K562 (cell line): Measurements from ENCODE around the gene GZF1. TPM values are rescaled to one million over a fixed set of nuclear protein-coding genes. Genes with fewer than 3 reads are reported as not detected.

Source experiments
- ATAC-seq: fragments of 200-7000 bp; cut with Tn5 transposase; 3 replicates; pipeline ENCODE4 v1.9.1; 2020; ENCODE audit warnings: moderate library complexity
- BruUV-seq: library from RNA; stranded (reverse); fragments of 400-500 nt; replicated peaks from 2 replicates; lab custom pipeline; 2021; lab: Mats Ljungman, UMichigan
- CTCF ChIA-PET: fragments of 300-600 bp; formaldehyde crosslinking; extraction: SDS; loops from one replicate; lab custom pipeline; 2021; ENCODE audit warnings: low intra/inter-chr PET ratio; lab: Yijun Ruan, JAX
- POLR2A ChIA-PET: fragments of 300-600, 350-650 bp; sonication (Branson Sonifier 250); formaldehyde crosslinking; extraction: SDS; loops from one replicate; lab custom pipeline; 2021; ENCODE audit warnings: antibody characterized with exemption, inconsistent platforms; lab: Yijun Ruan, JAX
- DNase-seq, 4 experiments: peaks; one replicate each; pipeline versions ENCODE4 v3.0.0 to v3.0.0-alpha.2; 2011 to 2018; ENCODE audit warnings: low spot score in 3 of 4, mixed read lengths in 3 of 4; ENCODE audit errors: extremely low read depth in 1 of 4
- FAIRE-seq: peaks from 2 replicates; lab custom pipeline; 2011; peaks lifted over from hg19 to GRCh38; lab: Jason Lieb, UNC
- H2AFZ ChIP-seq: 2 replicates; pipeline ENCODE4 v1.6.0; 2011; ENCODE audit warnings: low read depth, low read length, control low read depth, inconsistent platforms
- H3K27ac ChIP-seq: fragments of 200-600 bp; 3 replicates; pipeline ENCODE4 v1.8.0; 2011; ENCODE audit warnings: low read depth, mild to moderate bottlenecking, control low read depth, inconsistent platforms, low read length, moderate library complexity, mixed read lengths; ENCODE audit errors: extremely low read depth
- H3K27me3 ChIP-seq, 2 experiments: fragments of 300-600 bp in 1 of 2; 2 replicates in 1 of 2; 3 replicates in 1 of 2; pipeline versions ENCODE4 v1.6.0 to v1.8.0; 2011; ENCODE audit warnings: inconsistent platforms in 2 of 2, low read length in 2 of 2, mild to moderate bottlenecking in 1 of 2, mixed read lengths in 1 of 2, moderate library complexity in 1 of 2; ENCODE audit not compliant: control insufficient read depth in 2 of 2, insufficient read depth in 2 of 2
- H3K36me3 ChIP-seq: fragments of 300-600 bp; 3 replicates; pipeline ENCODE4 v1.8.0; 2011; ENCODE audit warnings: mild to moderate bottlenecking, low read length, inconsistent platforms; ENCODE audit not compliant: control insufficient read depth, insufficient read depth
- H3K4me1 ChIP-seq, 2 experiments: fragments of 200-600 bp in 1 of 2; replicated peaks in 1 of 2; 2 replicates in 1 of 2; 3 replicates in 1 of 2; pipeline versions ENCODE4 v1.5.1 to v1.8.0; 2011; ENCODE audit warnings: inconsistent platforms in 2 of 2, low read length in 2 of 2, mild to moderate bottlenecking in 1 of 2, mixed read lengths in 1 of 2, moderate library complexity in 1 of 2; ENCODE audit not compliant: control insufficient read depth in 2 of 2, insufficient read depth in 2 of 2
- H3K4me2 ChIP-seq: 2 replicates; pipeline ENCODE4 v1.6.1; 2011; ENCODE audit warnings: low read length, control low read depth, inconsistent platforms, mixed read lengths; ENCODE audit not compliant: insufficient read depth
- H3K4me3 ChIP-seq: fragments of 200-600 bp; sonication (generic), shearing (Covaris generic); 2 replicates; pipeline ENCODE4 v1.5.1; 2016; ENCODE audit warnings: control low read depth, inconsistent platforms
- H3K79me2 ChIP-seq: fragments of 200-600 bp; 3 replicates; pipeline ENCODE4 v1.8.0; 2011; ENCODE audit warnings: low read length, inconsistent platforms; ENCODE audit not compliant: control insufficient read depth, insufficient read depth
- H3K9ac ChIP-seq, 2 experiments: 2 replicates each; pipeline versions ENCODE4 v1.6.0 to v1.6.1; 2011; ENCODE audit warnings: low read depth in 2 of 2, low read length in 2 of 2, control low read depth in 1 of 2, inconsistent platforms in 1 of 2, mild to moderate bottlenecking in 1 of 2, mixed read lengths in 1 of 2; ENCODE audit not compliant: insufficient read depth in 1 of 2
- H3K9me1 ChIP-seq: one replicate; pipeline ENCODE4 v1.6.0; 2011; ENCODE audit warnings: inconsistent platforms, mild to moderate bottlenecking, low read length, moderate library complexity; ENCODE audit not compliant: control insufficient read depth, insufficient read depth
- H3K9me3 ChIP-seq: replicated peaks from 2 replicates; pipeline ENCODE4 v1.5.1; 2011; ENCODE audit warnings: low read depth, low read length, inconsistent platforms; ENCODE audit not compliant: control insufficient read depth, insufficient read depth
- H4K20me1 ChIP-seq: replicated peaks from 2 replicates; pipeline ENCODE4 v1.6.1; 2011; ENCODE audit warnings: low read length, inconsistent platforms, mixed read lengths; ENCODE audit not compliant: control insufficient read depth, insufficient read depth
- ASH1L ChIP-seq: fragments of 450-650 bp; IDR thresholded peaks from 2 replicates; pipeline ENCODE4 v1.6.1; 2018; ENCODE audit warnings: borderline replicate concordance, mild to moderate bottlenecking, low read depth; ENCODE audit not compliant: partially characterized antibody
- E4F1 ChIP-seq: fragments of 250-450 bp; sonication (Bioruptor Pico); IDR thresholded peaks from 2 replicates; pipeline ENCODE4 v1.5.0; 2021; ENCODE audit warnings: mild to moderate bottlenecking, borderline replicate concordance
- HDAC2 ChIP-seq: fragments of 450-650 bp; IDR thresholded peaks from 2 replicates; pipeline ENCODE4 v1.6.1; 2016; ENCODE audit warnings: mild to moderate bottlenecking
- MITF ChIP-seq: IDR thresholded peaks from 2 replicates; pipeline ENCODE4 v1.6.1; 2014; ENCODE audit warnings: antibody characterized with exemption
- RAD21 ChIP-seq, 2 experiments: fragments of 250-450 bp in 1 of 2; fragments of 450-650 bp in 1 of 2; sonication (Bioruptor Pico) in 1 of 2; formaldehyde crosslinking in 1 of 2; IDR thresholded peaks in 1 of 2; conservative IDR thresholded peaks in 1 of 2; 2 replicates each; pipeline versions ENCODE4 v1.4.0 to v1.8.0; 2020 to 2022; ENCODE audit warnings: mild to moderate bottlenecking in 2 of 2, moderate library complexity in 1 of 2
- ZBTB7A ChIP-seq: IDR thresholded peaks from 2 replicates; pipeline ENCODE4 v1.6.1; 2011; ENCODE audit warnings: low read depth, mild to moderate bottlenecking, low read length, moderate library complexity, borderline replicate concordance; ENCODE audit not compliant: control insufficient read depth
- ZNF12 ChIP-seq: sonication (generic); formaldehyde crosslinking; IDR thresholded peaks from 2 replicates; pipeline ENCODE4 v1.4.0; 2020; ENCODE audit warnings: mild to moderate bottlenecking, missing genetic modification reagents
- WGBS: fragments of 100-300 bp; shearing (Covaris generic); methylation state at CpG from one replicate; pipeline ENCODE4 v1.1.6; 2016; ENCODE audit warnings: low coverage, mixed read lengths; ENCODE audit not compliant: insufficient coverage; ENCODE audit errors: missing lambda C conversion rate; 5-methylcytosine and 5-hydroxymethylcytosine counted together
- in situ Hi-C: fragments of 300-500 bp; cut with MboI; formaldehyde crosslinking; loops from 4 replicates; pipeline ENCODE4 v1.15.0; 2018; ENCODE audit warnings: inconsistent platforms, mixed read lengths
- intact Hi-C: fragments of 100-400 bp; cut with micrococcal nuclease; formaldehyde crosslinking; loops from 2 replicates; pipeline ENCODE4 v1.14.2; 2022
- polyA plus RNA-seq, 8 experiments: library from polyadenylated mRNA; depleted of rRNA in 4 of 8; stranded (reverse) in 5 of 8; unstranded in 3 of 8; fragments of >200 nt; fragmentation: Nextera tagmentation in 2 of 8; fragmentation: Illumina TruSeq in 1 of 8; extraction: Ambion mirVana in 2 of 8; extraction: Trizol in 1 of 8; gene quantifications; 2 replicates each; pipeline versions ENCODE4 v1.2.1 to v1.2.3, GENCODE V29; 2011 to 2014; ENCODE audit warnings: inconsistent platforms in 1 of 8, missing spikeins in 1 of 8
- total RNA-seq, 7 experiments: library from RNA; depleted of rRNA in 6 of 7; stranded (reverse); fragments of >200 nt in 6 of 7; fragmentation: Illumina TruSeq in 2 of 7; extraction: Trizol in 2 of 7; gene quantifications; 2 replicates each; pipeline versions ENCODE4 v1.2.1 to v1.2.3, GENCODE V29; 2011 to 2021; ENCODE audit warnings: low replicate concordance in 1 of 7

GZF1 gene
- total and polyA plus RNA-seq, 9 of the 15 experiments (the other 6 are each of a cell fraction or from before 2014, with no cell fraction given), result 1.2 to 15.7 (median 7.4) TPM

GRCh38 chr20:23349338-23350195 lies 12.4 kb upstream of the GZF1 start:
- Histone ChIP-seq H3K27ac (peak overlapping the region; percentile 95), H3K27me3 (no peaks in the 10 kb centered on the region), H3K4me2 (peak overlapping the region; percentile 99), H3K4me1 (peaks cover 9 to 12% of the 10 kb centered on the region in 2 experiments; a peak in 4 of 5 replicates), H4K20me1 (peaks cover 18% of the 10 kb centered on the region), H3K9me1 (no peaks in the 10 kb centered on the region), H3K9me3 (no peaks in the 10 kb centered on the region), H2AFZ (peak overlapping the region; percentile 92), H3K36me3 (peaks cover 23% of the 10 kb centered on the region; the same call in 2 of the 3 replicates), H3K4me3 (peak overlapping the region; percentile 95), H3K9ac (peak overlapping the region; percentile 89 to 98), H3K79me2 (peaks cover 42% of the 10 kb centered on the region)
- ATAC-seq (peak; percentile 73), FAIRE-seq (peak; percentile 72), DNase-seq (peak in 3 of 4 experiments; percentile 72 to 78 (median 77))
- in situ Hi-C loops, result loop anchor here (10.0 kb wide), 1 partner anchor 295 kb away; no protein-coding TSS in a partner anchor
- intact Hi-C loops, result loop anchor here (1.0 to 10.0 kb wide), 3 partner anchors 12 to 295 kb away; no protein-coding TSS in a partner anchor
- ChIA-PET POLR2A (interaction anchor here (0.6 to 2.2 kb wide), 17 partner anchors 9 to 648 kb away, joined by 3 to 14 read pairs (median 3); partner anchors contain the start of gene NAPB), CTCF (no interaction called here)
- WGBS, result 14% methylated on average over 15 of the region's 23 CpGs
- no TSS peak for BruUV-seq
- TF ChIP-seq ASH1L, result no peak
- no peak for TF ChIP-seq E4F1 (CRISPR knock-in tag)
- TF ChIP-seq HDAC2, result peak; percentile 11; the same call in 1 of the 2 replicates
- no peak for TF ChIP-seq MITF
- 0 out of 4 replicates have a peak, but pooled peaks of 1 of the 2 experiments have one; percentile 29 for TF ChIP-seq RAD21 (CRISPR knock-in tag; conservative IDR thresholded peaks at IDR 0.05 in 1 of 2, IDR thresholded peaks at IDR 0.05 in 1 of 2)
- TF ChIP-seq ZNF12 (CRISPR knock-in tag), result no peak
- TF ChIP-seq ZBTB7A, result peak; percentile 57; the same call in 1 of the 2 replicates
